Activated naive CD8-positive, alpha-beta T cell treated with anti-CD3 and anti-CD28 coated beads, Interleukin-2, amount 50 U/mL, for 24 hours (primary cell): Measurements from ENCODE around the gene CDCA4.

Source experiments
- ATAC-seq: fragments of 150-1000 bp; cut with Tn5 transposase; one replicate; pipeline ENCODE4 v1.10.0; 2021
- DNase-seq: peaks from one replicate; pipeline ENCODE4 v3.0.0; 2021
- H3K27ac Mint-ChIP-seq: one replicate; pipeline ENCODE4 v1.8.0; 2021; ENCODE audit warnings: mild to moderate bottlenecking, mixed read lengths
- H3K27me3 Mint-ChIP-seq: one replicate; pipeline ENCODE4 v1.8.0; 2021; ENCODE audit warnings: mixed read lengths
- H3K36me3 Mint-ChIP-seq: one replicate; pipeline ENCODE4 v1.8.0; 2021; ENCODE audit warnings: low read depth, mixed read lengths
- H3K4me1 Mint-ChIP-seq: one replicate; pipeline ENCODE4 v1.8.0; 2021; ENCODE audit warnings: mixed read lengths
- H3K4me3 Mint-ChIP-seq: one replicate; pipeline ENCODE4 v1.8.0; 2021; ENCODE audit warnings: mild to moderate bottlenecking, moderate library complexity, mixed read lengths
- H3K9me3 Mint-ChIP-seq: one replicate; pipeline ENCODE4 v1.8.0; 2021; ENCODE audit warnings: mixed read lengths

CDCA4 gene

DNA sequence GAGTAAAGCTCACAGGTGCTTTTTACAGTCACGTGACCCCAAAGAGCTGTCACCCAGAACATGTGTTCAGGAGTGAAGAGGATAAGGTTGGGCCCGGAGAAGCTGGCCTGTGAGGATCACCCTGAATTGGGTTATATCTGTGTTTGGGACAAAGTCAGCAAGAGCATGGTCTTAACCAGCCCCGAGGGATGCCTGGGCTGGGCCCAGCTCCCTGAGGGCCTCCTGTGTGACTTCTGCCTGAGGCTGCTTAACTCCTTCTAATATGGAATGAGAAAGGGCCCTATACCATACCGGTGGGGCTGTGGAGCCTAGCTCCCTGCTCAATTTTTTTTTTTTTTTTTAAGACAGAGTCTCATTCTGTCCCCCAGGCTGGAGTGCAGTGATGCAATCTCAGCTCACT, 2.5 kb downstream of the CDCA4 start:
- Mint-ChIP-seq H3K4me3 (peak overlapping the region; percentile 94), H3K27me3 (no peaks in the 10 kb centered on the region), H3K4me1 (peaks cover 78% of the 10 kb centered on the region), H3K27ac (peak overlapping the region; percentile 60), H3K9me3 (no peaks in the 10 kb centered on the region), H3K36me3 (peaks cover 50% of the 10 kb centered on the region)
- ATAC-seq, result no peak
- no peak for DNase-seq

DNA sequence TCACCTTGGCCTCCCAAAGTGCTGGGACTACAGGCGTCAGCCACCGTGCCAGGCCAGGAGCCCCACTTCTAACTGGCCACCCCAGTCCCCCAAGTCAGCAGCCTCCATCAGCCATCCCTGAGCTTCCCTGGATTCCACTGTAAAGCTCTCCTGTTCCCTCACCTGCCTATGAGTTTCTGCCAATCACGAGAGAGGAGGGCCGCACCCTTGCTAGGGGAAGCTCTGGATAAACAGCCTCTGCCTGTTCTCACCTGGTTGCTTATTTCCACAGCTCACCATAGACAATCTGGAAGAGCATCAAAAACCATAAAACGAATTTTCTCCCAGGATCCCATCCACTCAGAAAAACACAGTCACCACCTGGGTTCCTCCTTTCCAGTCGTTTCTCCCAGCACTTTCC, 5.0 kb downstream of the CDCA4 start:
- Mint-ChIP-seq H3K27ac (no peak overlapping the region), H3K9me3 (no peaks in the 10 kb centered on the region), H3K36me3 (peaks cover 58% of the 10 kb centered on the region), H3K4me1 (peaks cover 65% of the 10 kb centered on the region), H3K4me3 (peak overlapping the region; percentile 49), H3K27me3 (no peaks in the 10 kb centered on the region)
- DNase-seq (no peak), ATAC-seq (no peak)

DNA sequence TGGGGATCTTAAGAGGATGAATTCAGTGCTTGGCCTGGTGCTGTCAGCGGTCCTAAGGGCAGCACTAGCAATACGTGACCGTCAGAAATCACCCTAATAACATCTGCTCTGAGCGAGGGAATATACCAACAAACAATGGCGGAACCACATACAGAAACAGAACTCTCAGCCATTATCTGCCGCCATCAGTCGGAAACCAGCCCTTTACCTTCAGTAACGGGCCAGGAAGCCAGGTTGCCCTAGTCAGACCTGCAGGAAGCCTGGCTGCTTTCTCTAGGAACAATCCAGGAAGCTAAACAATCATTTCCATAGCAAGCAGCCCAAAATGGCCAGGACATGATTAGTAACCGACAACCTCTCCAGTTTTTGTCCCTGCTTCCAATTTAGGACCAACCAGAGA, 5.6 kb downstream of the CDCA4 start:
- Mint-ChIP-seq H3K27me3 (no peaks in the 10 kb centered on the region), H3K4me1 (peaks cover 64% of the 10 kb centered on the region), H3K27ac (peak overlapping the region; percentile 23), H3K36me3 (peaks cover 61% of the 10 kb centered on the region), H3K4me3 (peak overlapping the region; percentile 22), H3K9me3 (no peaks in the 10 kb centered on the region)
- ATAC-seq (no peak), DNase-seq (no peak)

DNA sequence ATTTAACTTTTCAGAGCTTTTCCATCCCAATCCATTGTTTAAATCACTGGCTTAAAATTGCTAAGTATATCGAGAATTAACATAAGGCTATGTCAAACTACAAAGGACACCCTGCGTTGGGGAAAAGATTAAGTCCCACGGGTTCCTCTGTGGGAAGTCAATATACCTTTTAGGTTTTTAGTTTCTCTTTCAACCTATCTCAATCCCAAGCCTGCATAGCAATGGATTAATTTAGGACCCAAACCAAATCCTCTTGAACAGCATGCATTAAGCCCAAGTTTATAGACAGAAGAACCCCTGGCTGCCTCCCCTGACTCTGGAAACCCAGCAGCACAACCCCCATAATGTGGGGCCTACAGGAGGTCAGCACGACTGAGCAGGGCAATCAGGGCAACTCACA, 6.3 kb downstream of the CDCA4 start:
- H3K27ac Mint-ChIP-seq, result no peak overlapping the region
- DNase-seq, result no peak
- ATAC-seq, result no peak
- no peaks in the 10 kb centered on the region for H3K9me3 Mint-ChIP-seq
- no peaks in the 10 kb centered on the region for H3K27me3 Mint-ChIP-seq
- H3K4me1 Mint-ChIP-seq, result peaks cover 58% of the 10 kb centered on the region
- H3K4me3 Mint-ChIP-seq, result no peak overlapping the region
- peaks cover 59% of the 10 kb centered on the region for H3K36me3 Mint-ChIP-seq

DNA sequence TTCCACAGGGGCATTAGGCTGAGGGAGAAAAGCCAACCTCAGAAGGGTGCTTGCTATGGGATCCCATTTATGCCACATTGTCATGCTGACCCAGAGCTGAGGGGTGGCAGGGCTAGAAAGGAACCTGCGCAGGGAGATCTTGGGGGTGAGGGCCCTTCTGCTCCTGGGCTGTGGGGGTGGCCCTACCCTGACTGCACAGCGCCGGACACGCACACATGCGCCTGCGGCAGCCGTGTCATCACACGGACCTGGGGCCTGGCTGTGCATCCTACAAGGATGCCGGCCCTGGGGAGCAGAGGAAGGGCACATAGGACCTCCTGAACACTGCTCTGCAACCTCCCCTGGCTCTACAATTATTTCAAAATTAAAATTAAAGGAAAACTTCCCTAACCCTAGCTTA, 6.9 kb downstream of the CDCA4 start:
- DNase-seq (no peak), ATAC-seq (no peak)
- H3K4me3 Mint-ChIP-seq, result no peak overlapping the region
- H3K9me3 Mint-ChIP-seq, result no peaks in the 10 kb centered on the region
- H3K4me1 Mint-ChIP-seq, result peaks cover 52% of the 10 kb centered on the region
- peaks cover 58% of the 10 kb centered on the region for H3K36me3 Mint-ChIP-seq
- no peaks in the 10 kb centered on the region for H3K27me3 Mint-ChIP-seq
- no peak overlapping the region for H3K27ac Mint-ChIP-seq

DNA sequence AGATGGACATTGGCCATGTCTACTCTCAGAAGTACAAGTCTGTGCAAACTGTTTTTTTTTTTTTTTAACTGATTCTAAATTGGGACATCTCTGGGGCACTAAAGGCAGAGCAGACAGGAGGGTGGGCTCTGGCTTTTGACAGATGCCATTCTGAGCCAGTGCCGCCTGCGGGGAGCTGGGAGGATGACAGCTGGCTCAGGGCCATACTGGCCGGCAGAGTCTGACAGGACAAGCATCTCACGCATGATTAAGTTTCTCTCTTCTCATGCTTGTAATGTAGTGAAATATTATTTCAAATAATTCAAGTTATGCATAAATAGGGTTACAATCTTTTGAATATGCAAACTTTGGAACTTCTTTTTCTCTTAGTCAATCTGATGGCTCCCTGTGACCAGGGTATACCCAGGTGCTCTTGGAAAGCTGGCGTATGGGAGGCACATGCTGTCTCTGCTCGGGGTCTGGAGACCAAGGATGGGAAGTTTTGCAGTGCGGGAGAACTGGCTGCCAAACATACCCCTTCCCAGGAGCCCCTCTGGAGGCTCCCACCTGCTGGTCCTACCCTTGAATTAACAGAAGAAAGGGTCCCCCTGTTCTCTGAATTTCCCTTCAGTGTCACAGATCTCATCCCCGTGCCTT, 7.6 kb downstream of the CDCA4 start:
- H3K9me3 Mint-ChIP-seq, result no peaks in the 10 kb centered on the region
- DNase-seq (no peak), ATAC-seq (no peak)
- peaks cover 52% of the 10 kb centered on the region for H3K36me3 Mint-ChIP-seq
- H3K4me3 Mint-ChIP-seq, result no peak overlapping the region
- peaks cover 45% of the 10 kb centered on the region for H3K4me1 Mint-ChIP-seq
- H3K27me3 Mint-ChIP-seq, result no peaks in the 10 kb centered on the region
- no peak overlapping the region for H3K27ac Mint-ChIP-seq

DNA sequence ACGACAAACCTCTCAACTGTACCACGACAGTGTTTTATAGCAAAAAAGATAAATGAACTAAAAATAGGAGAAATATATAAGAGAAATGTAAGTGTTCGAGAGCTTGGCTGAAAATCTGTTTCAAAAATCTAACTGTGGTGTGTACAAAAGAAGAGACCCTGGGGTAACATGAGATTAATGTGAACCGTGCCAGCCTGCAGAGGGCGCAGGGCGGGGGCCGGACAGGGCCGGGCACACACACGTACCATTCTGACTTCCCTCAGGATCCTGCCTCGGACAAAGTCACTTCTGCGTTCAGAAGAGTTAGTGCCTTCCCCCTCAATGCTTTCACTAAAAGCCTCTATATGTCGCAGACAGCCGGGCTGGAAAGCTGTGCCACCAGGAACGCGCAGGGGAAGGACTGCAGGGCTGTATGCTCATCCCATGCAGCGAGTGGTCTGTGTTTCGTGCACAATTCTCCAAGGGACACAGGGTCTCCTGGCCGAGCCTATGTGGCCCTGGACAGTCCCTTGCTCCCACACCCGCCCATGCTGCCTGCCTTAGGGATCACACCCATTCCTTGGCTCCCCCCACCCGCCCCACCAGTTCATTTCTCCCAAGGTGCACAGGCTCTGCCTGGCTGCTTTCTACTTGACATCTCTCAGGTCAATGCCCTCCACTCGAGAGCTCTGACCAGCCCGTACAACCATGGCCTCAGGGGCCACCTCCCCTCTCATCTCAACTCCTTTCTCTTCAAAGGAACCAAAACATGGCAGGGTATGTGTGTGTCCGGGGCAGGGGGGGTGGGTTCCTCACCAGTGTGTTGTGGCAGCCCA, 8.5 kb downstream of the CDCA4 start:
- no peak overlapping the region for H3K4me3 Mint-ChIP-seq
- no peaks in the 10 kb centered on the region for H3K9me3 Mint-ChIP-seq
- H3K27me3 Mint-ChIP-seq, result no peaks in the 10 kb centered on the region
- no peak overlapping the region for H3K27ac Mint-ChIP-seq
- DNase-seq, result no peak
- no peak for ATAC-seq
- H3K4me1 Mint-ChIP-seq, result peaks cover 37% of the 10 kb centered on the region
- H3K36me3 Mint-ChIP-seq, result peaks cover 46% of the 10 kb centered on the region

DNA sequence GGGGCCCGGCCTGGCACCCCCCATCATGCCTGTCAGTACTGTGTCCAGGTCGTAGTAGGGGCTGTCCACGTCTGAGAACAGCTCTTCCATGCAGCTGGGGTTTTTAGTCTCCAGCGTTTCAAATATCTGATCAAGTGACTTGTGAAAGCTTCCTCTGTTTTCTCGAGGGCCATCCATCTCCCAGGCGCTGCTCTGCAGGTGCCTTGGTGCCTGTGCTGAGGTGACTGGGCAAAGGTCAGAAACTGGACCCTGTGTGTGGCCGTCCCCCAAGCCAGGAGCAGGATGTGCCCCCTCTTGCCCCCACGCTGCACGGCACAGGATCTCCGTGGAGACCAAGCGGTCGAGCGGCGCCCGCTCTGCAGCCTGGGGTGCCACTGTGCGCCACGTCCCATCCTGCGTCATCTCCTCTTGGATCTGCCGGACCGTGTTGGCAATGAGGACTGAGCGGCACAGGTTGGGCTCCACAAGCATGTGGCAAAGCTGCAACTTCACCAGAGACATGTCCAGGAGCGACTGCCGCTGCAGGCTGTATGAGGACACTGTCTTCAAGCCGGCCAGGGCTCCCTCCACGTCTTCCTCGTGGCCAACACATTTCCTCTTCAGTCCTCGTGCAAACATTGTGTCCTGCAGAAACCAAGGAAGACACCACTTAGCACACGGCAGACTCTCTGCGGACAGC, 9.4 kb downstream of the CDCA4 start:
- H3K27ac Mint-ChIP-seq, result no peak overlapping the region
- peaks cover 29% of the 10 kb centered on the region for H3K4me1 Mint-ChIP-seq
- H3K9me3 Mint-ChIP-seq, result no peaks in the 10 kb centered on the region
- no peak overlapping the region for H3K4me3 Mint-ChIP-seq
- H3K36me3 Mint-ChIP-seq, result peaks cover 44% of the 10 kb centered on the region
- no peak for ATAC-seq
- no peak for DNase-seq
- no peaks in the 10 kb centered on the region for H3K27me3 Mint-ChIP-seq

DNA sequence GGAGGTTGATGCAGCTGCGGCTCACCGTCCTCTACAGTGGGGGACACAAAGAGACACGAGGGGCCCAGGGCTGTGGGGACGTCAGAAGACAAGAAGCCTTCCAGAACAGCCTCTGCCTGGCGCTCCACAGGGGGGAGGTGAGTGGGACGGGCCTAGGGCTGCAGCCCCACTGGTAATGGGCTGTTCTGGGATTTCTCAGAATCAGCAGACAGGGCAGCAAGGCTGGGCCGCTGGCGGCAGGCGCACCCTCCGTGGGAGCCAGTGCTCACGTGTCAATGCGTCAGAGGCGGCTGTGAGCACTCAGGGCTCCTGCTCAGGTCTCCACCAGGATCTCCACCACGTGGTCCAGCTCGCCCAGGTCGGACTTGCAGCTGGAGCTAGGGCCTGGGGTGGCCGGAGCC, 10.0 kb downstream of the CDCA4 start:
- no peak for ATAC-seq
- H3K27me3 Mint-ChIP-seq, result no peaks in the 10 kb centered on the region
- peaks cover 38% of the 10 kb centered on the region for H3K36me3 Mint-ChIP-seq
- no peak overlapping the region for H3K27ac Mint-ChIP-seq
- no peak for DNase-seq
- H3K4me1 Mint-ChIP-seq, result peaks cover 23% of the 10 kb centered on the region
- H3K9me3 Mint-ChIP-seq, result no peaks in the 10 kb centered on the region
- no peak overlapping the region for H3K4me3 Mint-ChIP-seq

DNA sequence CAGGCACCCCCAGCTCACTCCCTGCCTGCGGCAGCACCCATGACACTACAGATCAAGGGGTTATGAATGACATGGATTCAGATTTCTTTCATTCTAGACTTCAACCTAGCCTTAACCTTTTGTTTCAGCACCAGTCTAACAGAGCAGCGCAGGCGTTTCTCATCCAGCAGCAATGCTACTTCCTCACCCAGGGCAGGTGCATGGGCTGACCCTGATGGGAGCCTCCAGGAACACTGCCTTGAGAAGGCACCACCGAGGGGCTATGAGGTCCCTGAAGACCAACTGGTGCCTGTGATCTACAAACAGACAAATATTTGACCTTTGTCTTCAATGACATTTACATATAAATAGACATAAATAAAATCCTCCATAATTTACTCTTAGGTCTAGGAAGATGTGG, 10.8 kb downstream of the CDCA4 start:
- Mint-ChIP-seq H3K27me3 (no peaks in the 10 kb centered on the region), H3K27ac (no peak overlapping the region), H3K4me3 (no peak overlapping the region), H3K36me3 (peaks cover 37% of the 10 kb centered on the region), H3K9me3 (no peaks in the 10 kb centered on the region), H3K4me1 (peaks cover 15% of the 10 kb centered on the region)
- DNase-seq (no peak), ATAC-seq (no peak)

DNA sequence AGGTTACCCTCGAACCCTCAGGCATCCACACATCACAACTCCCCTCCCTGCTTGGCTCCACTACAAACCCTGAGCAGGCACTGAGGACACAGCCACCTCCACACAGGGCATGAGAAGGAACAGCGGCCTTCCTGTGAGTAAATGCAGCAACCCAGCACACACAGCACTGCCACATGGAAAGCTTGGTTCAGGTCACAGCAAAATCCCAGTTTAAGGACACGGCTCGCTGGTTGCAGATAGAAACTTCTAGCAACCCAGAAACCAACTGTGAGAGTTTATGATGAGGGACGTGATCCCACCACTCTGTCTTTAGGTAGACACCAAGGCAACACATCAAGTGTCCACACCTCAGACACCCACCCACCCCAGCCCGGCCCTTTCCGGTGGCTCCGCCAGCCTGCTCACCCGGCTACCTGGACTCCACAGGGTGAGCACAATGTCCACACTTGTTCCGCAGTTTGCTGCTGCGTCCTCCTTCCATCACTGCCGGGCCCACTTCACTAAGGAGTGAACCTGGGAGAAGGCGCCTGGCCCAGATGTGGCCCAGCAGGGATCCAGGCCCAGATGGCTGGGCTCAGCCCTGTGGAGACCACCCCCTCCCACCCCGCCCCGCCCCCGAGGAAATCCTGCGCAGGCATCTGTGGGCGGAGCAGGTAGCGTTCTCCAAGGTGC, 13.2 kb downstream of the CDCA4 start:
- Mint-ChIP-seq H3K4me3 (no peak overlapping the region), H3K36me3 (peaks cover 30% of the 10 kb centered on the region), H3K27me3 (no peaks in the 10 kb centered on the region), H3K4me1 (peaks cover 6% of the 10 kb centered on the region), H3K27ac (no peak overlapping the region), H3K9me3 (no peaks in the 10 kb centered on the region)
- no peak for DNase-seq
- no peak for ATAC-seq

DNA sequence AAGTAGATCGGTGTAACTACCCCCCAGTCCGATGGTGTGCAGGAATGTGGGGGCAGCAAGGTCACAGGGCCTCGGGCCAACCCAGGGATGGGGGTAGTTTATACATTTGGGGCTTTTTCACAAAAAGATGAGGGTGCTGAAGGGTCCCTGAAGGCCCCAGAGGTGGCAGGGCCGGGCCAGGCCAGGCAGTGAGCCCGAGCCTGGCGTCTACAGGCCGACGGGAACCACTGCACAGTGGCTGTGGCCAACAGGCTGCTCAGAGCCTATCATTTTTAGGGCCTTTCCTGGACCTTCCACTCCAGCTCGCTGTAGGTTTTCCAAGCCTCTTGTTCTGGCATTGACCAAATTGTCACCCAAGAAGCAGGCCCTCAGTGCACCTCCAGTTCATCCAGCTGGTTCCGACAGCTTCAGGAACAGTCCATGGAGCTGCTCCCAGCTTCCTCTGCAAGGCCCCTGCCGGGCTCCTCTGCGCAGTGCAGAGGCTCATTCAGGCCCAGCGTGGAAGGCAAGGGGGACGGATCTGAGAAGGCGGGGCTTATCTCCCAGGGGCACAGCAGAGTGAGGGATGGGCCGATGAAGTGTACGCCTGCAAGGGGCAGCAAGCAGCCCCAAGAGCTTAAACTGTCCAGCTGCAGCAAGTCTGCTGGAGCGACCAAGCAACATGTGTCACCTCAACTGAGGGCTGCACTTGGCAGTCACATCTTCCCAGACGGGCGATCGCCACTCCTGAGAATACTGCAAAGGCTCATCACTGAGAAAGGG, 13.9 kb downstream of the CDCA4 start:
- ATAC-seq, result no peak
- Mint-ChIP-seq H3K27me3 (no peaks in the 10 kb centered on the region), H3K9me3 (no peaks in the 10 kb centered on the region), H3K4me3 (no peak overlapping the region), H3K4me1 (peaks cover 6% of the 10 kb centered on the region), H3K27ac (no peak overlapping the region), H3K36me3 (peaks cover 27% of the 10 kb centered on the region)
- no peak for DNase-seq

DNA sequence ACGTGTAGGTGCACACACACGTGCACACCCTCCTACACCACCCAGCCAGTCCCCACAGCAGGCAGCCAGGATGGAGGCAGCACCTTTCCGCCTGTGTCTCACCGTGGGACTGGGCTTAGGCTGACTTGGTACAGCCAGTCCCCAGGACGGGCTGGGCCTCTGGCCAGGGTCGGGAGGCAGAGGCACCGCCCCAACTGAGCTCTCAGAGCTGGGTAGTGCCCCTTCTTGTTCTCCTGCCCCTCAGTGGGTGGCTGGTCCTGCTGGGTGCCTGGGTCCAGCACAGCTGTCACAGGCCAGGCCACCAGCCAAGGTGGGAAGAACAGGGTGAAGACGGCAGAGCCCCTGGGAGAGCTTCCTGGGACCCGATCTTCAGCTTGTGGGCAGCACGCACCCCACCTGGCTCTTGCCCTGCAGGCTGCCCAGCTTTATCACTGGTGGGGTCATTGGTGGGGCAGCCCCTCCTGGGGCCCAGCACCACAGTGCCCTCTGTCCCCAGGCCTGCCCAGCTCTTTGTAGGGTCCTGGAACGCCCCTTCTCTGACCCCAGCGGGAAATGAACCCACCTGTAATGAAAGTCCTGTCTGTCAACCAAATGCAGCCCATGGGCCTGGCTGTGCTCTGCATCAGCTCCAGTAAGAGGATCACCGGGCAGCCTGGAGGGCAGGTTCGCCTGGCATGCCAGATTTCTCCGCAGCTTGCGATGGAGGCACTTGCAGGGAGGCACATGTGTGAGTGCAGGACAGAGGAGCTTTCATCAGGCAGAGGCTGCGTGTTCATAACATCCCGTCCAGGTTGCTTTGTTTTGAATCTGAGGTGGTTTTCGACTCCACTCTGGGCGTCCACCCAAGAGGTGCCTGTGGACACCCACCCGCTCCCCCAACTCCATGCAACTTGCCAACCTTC, 14.7 kb downstream of the CDCA4 start:
- no peak overlapping the region for H3K27ac Mint-ChIP-seq
- H3K4me1 Mint-ChIP-seq, result peaks cover 6% of the 10 kb centered on the region
- no peaks in the 10 kb centered on the region for H3K27me3 Mint-ChIP-seq
- H3K9me3 Mint-ChIP-seq, result no peaks in the 10 kb centered on the region
- DNase-seq (no peak), ATAC-seq (peak; percentile 20)
- H3K36me3 Mint-ChIP-seq, result peaks cover 20% of the 10 kb centered on the region
- no peak overlapping the region for H3K4me3 Mint-ChIP-seq
